ENCODE data around the gene SMNDC1.

The SMNDC1 gene

GRCh38 chr10:110348336-110348735, 43.6 kb upstream of the SMNDC1 start:
- H3K27ac ChIP-seq: no peak overlapping the region
- TF ChIP-seq, protein P1, sequence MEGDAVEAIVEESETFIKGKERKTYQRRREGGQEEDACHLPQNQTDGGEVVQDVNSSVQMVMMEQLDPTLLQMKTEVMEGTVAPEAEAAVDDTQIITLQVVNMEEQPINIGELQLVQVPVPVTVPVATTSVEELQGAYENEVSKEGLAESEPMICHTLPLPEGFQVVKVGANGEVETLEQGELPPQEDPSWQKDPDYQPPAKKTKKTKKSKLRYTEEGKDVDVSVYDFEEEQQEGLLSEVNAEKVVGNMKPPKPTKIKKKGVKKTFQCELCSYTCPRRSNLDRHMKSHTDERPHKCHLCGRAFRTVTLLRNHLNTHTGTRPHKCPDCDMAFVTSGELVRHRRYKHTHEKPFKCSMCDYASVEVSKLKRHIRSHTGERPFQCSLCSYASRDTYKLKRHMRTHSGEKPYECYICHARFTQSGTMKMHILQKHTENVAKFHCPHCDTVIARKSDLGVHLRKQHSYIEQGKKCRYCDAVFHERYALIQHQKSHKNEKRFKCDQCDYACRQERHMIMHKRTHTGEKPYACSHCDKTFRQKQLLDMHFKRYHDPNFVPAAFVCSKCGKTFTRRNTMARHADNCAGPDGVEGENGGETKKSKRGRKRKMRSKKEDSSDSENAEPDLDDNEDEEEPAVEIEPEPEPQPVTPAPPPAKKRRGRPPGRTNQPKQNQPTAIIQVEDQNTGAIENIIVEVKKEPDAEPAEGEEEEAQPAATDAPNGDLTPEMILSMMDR (conservative IDR thresholded peaks at IDR 0.05): no peak

GRCh38 chr10:110346914-110347313, 42.2 kb upstream of the SMNDC1 start:
- no peak overlapping the region for H3K27ac ChIP-seq
- TF ChIP-seq ZFX (IDR thresholded peaks at IDR 0.05): no peak
- TF ChIP-seq, protein P1 (conservative IDR thresholded peaks at IDR 0.05): no peak

DNA sequence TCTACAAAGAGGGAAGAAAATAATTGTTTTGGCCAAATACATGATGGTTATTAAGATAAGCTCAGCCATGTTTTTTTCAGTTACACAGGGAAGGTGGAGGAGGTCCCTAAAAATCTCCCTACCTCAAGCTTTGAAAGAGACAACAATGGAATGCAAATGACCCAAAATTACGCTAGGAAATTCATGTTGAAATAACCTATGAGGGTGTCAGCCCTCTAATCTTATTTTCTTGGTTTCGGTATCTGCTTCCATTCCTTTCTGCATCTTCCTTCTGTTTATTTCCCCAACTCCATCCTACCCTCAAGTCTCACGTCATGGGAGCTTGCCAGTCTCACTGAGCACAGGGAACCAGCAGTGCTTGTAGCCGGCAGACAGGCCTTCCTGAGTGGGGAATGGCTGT, 40.6 kb upstream of the SMNDC1 start:
- TF ChIP-seq, protein P1 (conservative IDR thresholded peaks at IDR 0.05): no peak
- TF ChIP-seq ZFX (IDR thresholded peaks at IDR 0.05): no peak
- H3K27ac ChIP-seq: no peak overlapping the region

DNA sequence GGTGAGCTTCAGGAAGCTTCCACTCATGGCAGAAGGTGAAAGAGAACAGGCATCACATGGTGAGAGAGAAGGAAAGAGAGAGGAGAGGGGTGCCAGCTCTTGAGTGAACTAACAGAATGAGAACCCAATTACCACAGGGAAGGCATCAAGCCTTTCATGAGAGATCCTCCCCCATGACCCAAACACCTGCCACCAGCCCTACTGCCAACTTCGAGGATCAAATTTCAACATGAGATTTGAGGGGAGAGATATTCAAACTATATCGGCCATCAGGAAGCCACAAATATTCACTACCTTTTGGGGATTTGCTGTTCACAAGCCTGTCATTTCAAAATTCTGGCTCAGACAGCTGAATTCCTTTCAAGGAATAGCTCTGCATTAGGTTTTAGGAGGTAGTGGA, 39.9 kb upstream of the SMNDC1 start:
- TF ChIP-seq, protein P1 (conservative IDR thresholded peaks at IDR 0.05): no peak
- no peak for TF ChIP-seq ZFX (IDR thresholded peaks at IDR 0.05)
- H3K27ac ChIP-seq: no peak overlapping the region

- TF ChIP-seq ZFX (IDR thresholded peaks at IDR 0.05): no peak
- TF ChIP-seq, protein P1 (conservative IDR thresholded peaks at IDR 0.05): no peak
- no peak overlapping the region for H3K27ac ChIP-seq
Measured at GRCh38 chr10:110343947-110344346, 39.2 kb upstream of the SMNDC1 start.

DNA sequence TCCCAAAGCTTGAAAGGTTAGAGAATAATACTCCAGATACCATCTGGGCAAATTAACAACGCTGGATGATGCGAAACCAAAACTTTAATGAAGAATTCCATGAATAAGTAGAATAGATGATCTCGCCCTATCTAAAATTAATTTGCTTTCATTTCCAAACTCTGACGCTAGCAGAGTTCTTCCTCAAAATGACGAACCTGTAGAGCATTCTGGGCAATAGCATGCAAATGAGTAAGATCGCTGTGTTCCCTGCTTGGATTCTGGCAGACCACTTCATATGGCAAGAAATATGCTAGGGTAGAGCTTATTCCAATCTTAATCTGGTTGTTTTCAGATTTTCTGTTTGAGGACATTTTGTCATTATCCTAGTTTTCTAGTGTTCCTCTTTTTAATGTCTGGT, 36.1 kb upstream of the SMNDC1 start:
- TF ChIP-seq, protein P1 (conservative IDR thresholded peaks at IDR 0.05): no peak
- TF ChIP-seq ZFX (IDR thresholded peaks at IDR 0.05): no peak
- H3K27ac ChIP-seq: no peak overlapping the region

GRCh38 chr10:110340122-110340521, 35.4 kb upstream of the SMNDC1 start:
- H3K27ac ChIP-seq: no peak overlapping the region
- TF ChIP-seq, protein P1 (conservative IDR thresholded peaks at IDR 0.05): no peak
- TF ChIP-seq ZFX (IDR thresholded peaks at IDR 0.05): no peak

All from C4-2B (cell line).